Left hindlimb (tissue), 1 donor: ENCODE measurements around the gene DAPK1.

Experiments
- DNase-seq: peaks from one replicate; pipeline ENCODE4 v3.0.0-alpha.2; 2018

Gene DAPK1

GRCh38 chr9:87618226-87618625 is 120.6 kb downstream of the DAPK1 start:
- DNase-seq = no peak

- DNase-seq = no peak
Measured at GRCh38 chr9:87618931-87619330, 121.3 kb downstream of the DAPK1 start.

GRCh38 chr9:87619346-87619745 is 121.7 kb downstream of the DAPK1 start:
- no peak for DNase-seq

GRCh38 chr9:87620731-87621322 is 123.2 kb downstream of the DAPK1 start:
- DNase-seq = no peak

- DNase-seq = no peak
Measured at GRCh38 chr9:87622098-87622497, 124.4 kb downstream of the DAPK1 start.

- DNase-seq = no peak
Measured at GRCh38 chr9:87622923-87623322, 125.3 kb downstream of the DAPK1 start.

GRCh38 chr9:87628346-87628745 is 130.7 kb downstream of the DAPK1 start:
- DNase-seq = no peak

- no peak for DNase-seq
Measured at GRCh38 chr9:87629104-87629503, 131.4 kb downstream of the DAPK1 start.

GRCh38 chr9:87630266-87630665 is 132.6 kb downstream of the DAPK1 start:
- no peak for DNase-seq

- no peak for DNase-seq
Measured at GRCh38 chr9:87630846-87631245, 133.2 kb downstream of the DAPK1 start.

- no peak for DNase-seq
Measured at GRCh38 chr9:87635656-87636501, 138.2 kb downstream of the DAPK1 start.

GRCh38 chr9:87638292-87638691 is 140.6 kb downstream of the DAPK1 start:
- DNase-seq = no peak

- no peak for DNase-seq
Measured at GRCh38 chr9:87639949-87640348, 142.3 kb downstream of the DAPK1 start.

GRCh38 chr9:87640385-87640795 is 142.7 kb downstream of the DAPK1 start:
- peak; percentile 55 for DNase-seq

- no peak for DNase-seq
Measured at GRCh38 chr9:87641067-87641466, 143.4 kb downstream of the DAPK1 start.

GRCh38 chr9:87642330-87643106 is 144.9 kb downstream of the DAPK1 start:
- DNase-seq = no peak

GRCh38 chr9:87643107-87643650 is 145.5 kb downstream of the DAPK1 start:
- no peak for DNase-seq

- DNase-seq = no peak
Measured at GRCh38 chr9:87643778-87644570, 146.3 kb downstream of the DAPK1 start.

- DNase-seq = no peak
Measured at GRCh38 chr9:87644659-87645058, 147.0 kb downstream of the DAPK1 start.

- no peak for DNase-seq
Measured at GRCh38 chr9:87646546-87646945, 148.9 kb downstream of the DAPK1 start.

GRCh38 chr9:87647114-87647513 is 149.4 kb downstream of the DAPK1 start:
- DNase-seq = no peak

GRCh38 chr9:87648606-87649005 is 150.9 kb downstream of the DAPK1 start:
- DNase-seq = no peak
